ENCODE results near the gene MS4A15.

MS4A15 gene

DNA sequence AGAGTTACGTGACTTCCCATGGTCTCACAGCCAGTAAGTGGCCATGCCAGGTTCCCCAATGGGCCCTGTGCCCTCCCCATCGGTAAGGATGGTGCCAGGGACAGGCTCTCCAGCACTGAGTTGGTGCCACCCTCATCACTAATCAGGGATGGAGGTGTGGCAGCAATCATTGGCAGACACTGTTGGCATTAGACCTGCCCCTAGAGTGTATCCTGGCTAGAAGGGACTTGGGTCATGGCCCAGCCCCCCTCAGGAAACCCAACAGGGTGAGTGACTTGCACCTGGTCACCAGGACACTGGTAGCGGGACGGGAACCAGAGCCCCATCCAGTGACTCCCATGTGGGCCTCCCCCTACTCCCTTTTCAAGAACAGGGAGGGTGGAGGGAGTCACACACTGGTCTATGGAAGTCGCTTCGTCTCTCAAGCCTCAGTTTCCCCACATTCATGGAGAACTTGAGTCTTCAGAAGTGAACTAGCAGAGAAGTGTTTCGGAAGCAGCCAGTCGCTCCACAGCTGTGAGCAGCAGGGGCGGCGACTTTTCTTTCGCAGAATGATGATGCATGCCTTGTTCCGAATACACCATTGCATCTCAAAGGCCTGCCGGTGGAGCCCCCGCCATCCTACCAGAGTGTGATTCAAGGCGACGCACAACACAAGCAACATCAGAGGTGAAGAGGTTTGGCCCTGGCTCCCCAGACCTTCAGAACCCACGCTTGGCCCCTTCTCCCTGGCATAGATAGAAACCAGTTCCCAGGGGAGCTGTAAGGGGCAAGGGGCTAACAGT, 41.4 kb downstream of the MS4A15 start:
- Histone ChIP-seq H3K4me3 (ENCODE audit: insufficient read depth, low read depth, low read length) (no peak overlapping the region), H3K27me3 (ENCODE audit: control insufficient read depth, insufficient read depth, low read length, poor library complexity, severe bottlenecking) (no peaks in the 10 kb centered on the region), H3K27ac (ENCODE audit: insufficient read depth, low read depth, low read length, poor library complexity, severe bottlenecking) (no peak overlapping the region), H3K9me3 (ENCODE audit: control insufficient read depth, low read length) (no peaks in the 10 kb centered on the region), H3K36me3 (ENCODE audit: control insufficient read depth, insufficient read depth, low read length) (no peaks in the 10 kb centered on the region), H3K4me1 (ENCODE audit: control insufficient read depth, insufficient read depth, low read length) (no peaks in the 10 kb centered on the region)
- WGBS, 2 experiments: 84 to 86% methylated on average over 17 of the region's 17 CpGs

DNA sequence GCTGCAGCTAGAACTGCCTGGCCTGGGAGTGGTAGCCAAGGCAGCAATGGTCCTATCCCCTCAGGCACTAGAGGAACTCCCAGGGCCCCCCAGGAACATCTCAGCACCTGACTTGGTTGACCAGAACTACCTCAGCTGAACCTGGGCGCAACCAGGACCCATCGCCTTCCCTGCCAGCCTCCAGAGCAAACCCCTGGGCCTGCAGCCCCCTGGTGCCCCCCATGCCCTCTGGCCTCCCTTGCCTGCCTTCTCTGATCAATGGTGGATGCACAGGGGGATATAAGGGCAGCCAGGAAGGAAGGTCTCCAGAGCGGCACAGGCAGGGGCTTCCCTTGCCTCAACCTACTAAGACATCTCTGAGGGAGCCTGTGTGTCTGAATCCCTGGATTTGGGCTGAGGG, 42.0 kb downstream of the MS4A15 start:
- H3K4me1 ChIP-seq (ENCODE audit: control insufficient read depth, insufficient read depth, low read length): no peaks in the 10 kb centered on the region
- H3K9me3 ChIP-seq (ENCODE audit: control insufficient read depth, low read length): no peaks in the 10 kb centered on the region
- no peaks in the 10 kb centered on the region for H3K36me3 ChIP-seq (ENCODE audit: control insufficient read depth, insufficient read depth, low read length)
- no peaks in the 10 kb centered on the region for H3K27me3 ChIP-seq (ENCODE audit: control insufficient read depth, insufficient read depth, low read length, poor library complexity, severe bottlenecking)
- H3K27ac ChIP-seq (ENCODE audit: insufficient read depth, low read depth, low read length, poor library complexity, severe bottlenecking): no peak overlapping the region
- 94 to 95% methylated on average over 3 of the region's 3 CpGs for WGBS, 2 experiments
- no peak overlapping the region for H3K4me3 ChIP-seq (ENCODE audit: insufficient read depth, low read depth, low read length)

DNA sequence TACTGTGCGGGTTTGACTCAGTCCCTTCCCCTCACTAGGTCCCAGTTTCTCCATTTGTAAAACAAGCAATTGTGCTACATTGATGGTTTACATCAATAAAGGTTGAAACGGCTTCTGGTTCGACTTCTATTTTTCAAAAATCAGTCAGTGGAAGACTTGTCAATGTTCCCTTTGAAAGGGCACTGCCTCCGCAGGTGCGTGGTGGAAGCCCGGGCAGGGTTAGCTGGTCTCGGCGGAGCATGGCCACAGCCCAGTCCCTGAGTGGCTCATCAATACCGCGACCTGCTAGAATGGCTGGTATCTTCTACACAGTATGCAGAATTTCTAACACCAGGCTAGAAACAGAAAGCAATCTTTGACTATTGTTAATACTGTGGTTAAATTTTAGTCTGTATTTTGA, 44.5 kb downstream of the MS4A15 start:
- WGBS, 2 experiments: 91 to 92% methylated on average over 10 of the region's 10 CpGs
- Histone ChIP-seq H3K36me3 (ENCODE audit: control insufficient read depth, insufficient read depth, low read length) (no peaks in the 10 kb centered on the region), H3K27ac (ENCODE audit: insufficient read depth, low read depth, low read length, poor library complexity, severe bottlenecking) (no peak overlapping the region), H3K9me3 (ENCODE audit: control insufficient read depth, low read length) (no peaks in the 10 kb centered on the region), H3K4me1 (ENCODE audit: control insufficient read depth, insufficient read depth, low read length) (no peaks in the 10 kb centered on the region), H3K27me3 (ENCODE audit: control insufficient read depth, insufficient read depth, low read length, poor library complexity, severe bottlenecking) (no peaks in the 10 kb centered on the region), H3K4me3 (ENCODE audit: insufficient read depth, low read depth, low read length) (no peak overlapping the region)

DNA sequence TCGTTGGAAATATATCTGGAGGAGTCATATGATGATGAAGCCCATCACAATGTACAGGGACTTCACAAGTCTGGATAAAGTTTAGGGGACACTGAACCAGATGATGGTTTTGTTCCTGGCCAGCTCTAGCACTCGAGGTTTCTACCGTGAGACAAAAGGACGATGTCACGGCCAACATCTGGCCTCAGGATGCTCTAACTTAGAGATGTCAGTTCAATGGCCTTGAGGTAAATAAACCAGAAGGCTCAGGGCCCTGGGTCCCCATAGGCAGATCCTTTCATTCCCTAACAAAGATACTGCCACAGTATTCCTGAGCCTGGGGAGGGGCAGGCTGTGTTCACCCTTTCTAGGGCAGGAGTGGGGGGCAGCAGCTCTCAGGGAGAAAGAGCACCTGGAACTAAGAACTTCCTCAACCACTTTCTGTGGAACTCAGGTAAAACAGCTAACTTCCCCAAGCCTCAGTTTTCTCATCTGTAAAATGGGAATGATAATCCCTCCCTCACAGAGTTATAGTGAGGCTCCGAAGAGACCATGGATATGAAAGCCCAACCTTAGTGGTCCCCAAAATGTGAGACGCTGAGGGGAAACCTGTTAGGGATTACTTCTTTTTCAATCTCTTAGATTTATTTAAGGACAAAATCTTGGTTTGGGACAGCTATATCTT, 46.7 kb downstream of the MS4A15 start:
- Histone ChIP-seq H3K4me1 (ENCODE audit: control insufficient read depth, insufficient read depth, low read length) (no peaks in the 10 kb centered on the region), H3K36me3 (ENCODE audit: control insufficient read depth, insufficient read depth, low read length) (no peaks in the 10 kb centered on the region), H3K27me3 (ENCODE audit: control insufficient read depth, insufficient read depth, low read length, poor library complexity, severe bottlenecking) (no peaks in the 10 kb centered on the region), H3K9me3 (ENCODE audit: control insufficient read depth, low read length) (no peaks in the 10 kb centered on the region), H3K27ac (ENCODE audit: insufficient read depth, low read depth, low read length, poor library complexity, severe bottlenecking) (no peak overlapping the region), H3K4me3 (ENCODE audit: insufficient read depth, low read depth, low read length) (no peak overlapping the region)
- 89 to 90% methylated on average over 7 of the region's 7 CpGs for WGBS, 2 experiments

DNA sequence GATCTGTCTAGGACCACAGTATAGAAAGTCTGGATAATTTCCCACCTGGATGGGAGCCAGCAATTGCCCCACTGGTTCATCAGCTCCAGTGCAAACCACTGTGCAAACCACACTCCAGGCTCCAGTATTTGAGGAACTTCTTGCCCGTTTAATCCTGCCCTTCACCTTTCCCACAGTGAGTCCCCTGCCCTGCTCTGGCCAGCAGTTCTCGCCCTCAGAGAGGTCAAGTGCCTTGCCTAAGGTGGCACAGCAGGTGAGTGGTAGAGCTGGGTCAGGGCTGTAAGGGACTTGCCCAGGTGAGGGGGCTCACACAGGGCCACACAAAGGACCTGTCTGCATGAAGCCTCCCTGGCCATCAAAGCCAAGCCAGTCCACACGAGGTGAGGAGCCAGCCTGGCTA, 52.6 kb downstream of the MS4A15 start:
- Histone ChIP-seq H3K9me3 (ENCODE audit: control insufficient read depth, low read length) (no peaks in the 10 kb centered on the region), H3K27me3 (ENCODE audit: control insufficient read depth, insufficient read depth, low read length, poor library complexity, severe bottlenecking) (no peaks in the 10 kb centered on the region), H3K4me3 (ENCODE audit: insufficient read depth, low read depth, low read length) (no peak overlapping the region), H3K4me1 (ENCODE audit: control insufficient read depth, insufficient read depth, low read length) (no peaks in the 10 kb centered on the region), H3K27ac (ENCODE audit: insufficient read depth, low read depth, low read length, poor library complexity, severe bottlenecking) (no peak overlapping the region), H3K36me3 (ENCODE audit: control insufficient read depth, insufficient read depth, low read length) (no peaks in the 10 kb centered on the region)
- WGBS, 2 experiments: 73 to 81% methylated on average over 3 of the region's 3 CpGs

DNA sequence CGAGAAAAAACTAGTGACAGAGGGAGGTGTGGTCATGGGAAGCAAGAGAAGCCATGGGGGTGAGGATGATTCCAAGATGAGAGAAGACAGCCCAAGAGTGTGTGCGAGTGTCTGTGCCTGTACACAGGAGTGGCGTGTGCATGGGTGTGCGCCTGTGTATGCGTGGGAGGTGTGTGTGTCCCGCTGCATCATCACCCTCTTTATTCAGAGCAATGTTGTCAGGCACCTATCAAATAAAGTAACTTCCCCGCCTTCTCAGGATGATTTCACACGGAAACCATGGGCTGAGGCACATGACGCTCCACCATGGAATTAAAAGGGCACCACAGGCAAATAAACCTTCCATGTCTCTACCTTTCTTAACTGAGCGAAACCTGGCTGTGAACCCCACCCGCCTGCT, 53.0 kb downstream of the MS4A15 start:
- H3K27ac ChIP-seq (ENCODE audit: insufficient read depth, low read depth, low read length, poor library complexity, severe bottlenecking): no peak overlapping the region
- 92 to 94% methylated on average over 11 of the region's 11 CpGs for WGBS, 2 experiments
- no peaks in the 10 kb centered on the region for H3K9me3 ChIP-seq (ENCODE audit: control insufficient read depth, low read length)
- H3K27me3 ChIP-seq (ENCODE audit: control insufficient read depth, insufficient read depth, low read length, poor library complexity, severe bottlenecking): no peaks in the 10 kb centered on the region
- no peaks in the 10 kb centered on the region for H3K4me1 ChIP-seq (ENCODE audit: control insufficient read depth, insufficient read depth, low read length)
- H3K4me3 ChIP-seq (ENCODE audit: insufficient read depth, low read depth, low read length): no peak overlapping the region
- no peaks in the 10 kb centered on the region for H3K36me3 ChIP-seq (ENCODE audit: control insufficient read depth, insufficient read depth, low read length)

DNA sequence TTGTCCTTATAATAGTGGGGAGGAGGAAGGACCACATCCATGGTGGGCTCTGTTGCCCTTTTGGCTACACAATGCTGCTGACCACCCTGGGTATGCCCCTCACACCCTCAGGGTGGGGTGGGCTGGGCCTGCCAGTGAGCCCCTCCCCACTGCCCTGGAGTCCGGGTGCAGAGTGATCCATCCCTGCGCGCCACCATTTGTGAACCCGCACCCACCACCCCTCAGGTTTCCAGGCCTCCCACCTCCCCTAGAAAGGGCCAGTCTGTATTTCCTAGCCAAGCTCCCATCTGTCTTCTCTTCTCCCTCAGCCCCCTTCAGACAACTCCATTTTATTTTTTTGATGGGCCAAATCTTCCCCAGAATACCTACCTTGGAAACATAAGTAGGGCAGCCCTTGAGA, 53.5 kb downstream of the MS4A15 start:
- Histone ChIP-seq H3K9me3 (ENCODE audit: control insufficient read depth, low read length) (no peaks in the 10 kb centered on the region), H3K27ac (ENCODE audit: insufficient read depth, low read depth, low read length, poor library complexity, severe bottlenecking) (no peak overlapping the region), H3K4me3 (ENCODE audit: insufficient read depth, low read depth, low read length) (no peak overlapping the region), H3K27me3 (ENCODE audit: control insufficient read depth, insufficient read depth, low read length, poor library complexity, severe bottlenecking) (no peaks in the 10 kb centered on the region), H3K36me3 (ENCODE audit: control insufficient read depth, insufficient read depth, low read length) (no peaks in the 10 kb centered on the region), H3K4me1 (ENCODE audit: control insufficient read depth, insufficient read depth, low read length) (no peaks in the 10 kb centered on the region)
- WGBS, 2 experiments: 92 to 94% methylated on average over 4 of the region's 4 CpGs

DNA sequence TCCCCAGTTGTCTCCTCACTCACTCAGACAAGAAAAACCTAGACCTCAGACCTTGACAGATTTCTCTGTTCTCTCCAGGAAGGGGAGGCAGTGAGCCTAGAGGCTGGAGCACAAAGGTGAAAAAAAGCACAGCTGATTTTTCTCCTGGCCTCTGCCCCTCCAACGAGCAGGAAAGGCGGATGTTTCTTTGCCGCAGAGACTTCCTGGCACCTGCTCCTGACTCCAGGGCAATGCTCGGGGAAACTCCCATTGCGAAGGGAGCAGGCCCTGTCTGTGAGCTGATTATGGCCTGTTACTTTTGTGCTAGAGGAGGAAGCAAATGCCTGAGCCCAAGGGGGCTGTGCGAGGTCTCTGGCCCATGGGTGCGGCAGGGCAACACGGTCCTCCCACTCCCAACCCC, 53.9 kb downstream of the MS4A15 start:
- Histone ChIP-seq H3K36me3 (ENCODE audit: control insufficient read depth, insufficient read depth, low read length) (no peaks in the 10 kb centered on the region), H3K4me3 (ENCODE audit: insufficient read depth, low read depth, low read length) (no peak overlapping the region), H3K27me3 (ENCODE audit: control insufficient read depth, insufficient read depth, low read length, poor library complexity, severe bottlenecking) (no peaks in the 10 kb centered on the region), H3K9me3 (ENCODE audit: control insufficient read depth, low read length) (no peaks in the 10 kb centered on the region), H3K4me1 (ENCODE audit: control insufficient read depth, insufficient read depth, low read length) (no peaks in the 10 kb centered on the region), H3K27ac (ENCODE audit: insufficient read depth, low read depth, low read length, poor library complexity, severe bottlenecking) (no peak overlapping the region)
- WGBS, 2 experiments: 86 to 89% methylated on average over 8 of the region's 8 CpGs

DNA sequence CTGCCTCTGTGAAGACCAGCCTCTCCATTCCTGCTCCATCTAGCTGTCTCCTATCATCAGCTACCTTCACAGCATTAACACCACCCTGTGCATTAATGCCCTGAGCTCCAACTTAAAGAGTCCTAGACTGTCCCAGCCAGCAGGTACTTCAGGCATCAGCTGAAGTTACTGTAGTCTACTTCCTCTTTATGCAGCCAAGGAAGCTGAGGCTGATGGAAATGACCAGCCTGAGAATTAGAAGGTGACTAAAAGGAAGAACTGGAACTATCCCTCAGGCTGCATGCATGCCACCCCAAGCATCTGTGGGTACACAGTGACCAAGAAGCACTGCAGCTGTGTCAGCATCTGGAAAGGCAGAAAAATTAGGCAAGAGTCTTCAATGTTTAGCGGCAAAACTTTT, 56.7 kb downstream of the MS4A15 start:
- WGBS, 2 experiments: 86 to 94% methylated on average over 1 of the region's 1 CpG

DNA sequence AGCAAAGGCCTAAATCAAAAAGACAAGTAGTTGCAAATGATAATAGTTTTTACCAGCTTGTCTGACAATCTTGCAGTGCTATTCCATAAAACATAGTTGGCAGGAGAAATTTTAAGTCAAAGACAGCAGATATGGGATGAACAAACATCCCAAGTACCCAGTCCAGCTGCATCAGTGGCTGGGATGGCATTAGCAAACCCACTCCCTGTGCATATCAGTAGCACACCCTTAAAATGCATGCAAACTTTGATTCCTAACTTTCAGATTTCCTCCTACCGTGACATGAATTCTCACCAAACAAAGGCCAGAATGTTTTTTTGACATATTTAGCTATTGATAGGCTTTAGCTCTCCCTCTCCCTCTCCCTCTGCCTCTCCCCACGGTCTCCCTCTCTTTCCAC, 57.4 kb downstream of the MS4A15 start:
- Histone ChIP-seq H3K27me3 (ENCODE audit: control insufficient read depth, insufficient read depth, low read length, poor library complexity, severe bottlenecking) (no peaks in the 10 kb centered on the region), H3K4me1 (ENCODE audit: control insufficient read depth, insufficient read depth, low read length) (no peaks in the 10 kb centered on the region), H3K27ac (ENCODE audit: insufficient read depth, low read depth, low read length, poor library complexity, severe bottlenecking) (no peak overlapping the region), H3K36me3 (ENCODE audit: control insufficient read depth, insufficient read depth, low read length) (no peaks in the 10 kb centered on the region), H3K9me3 (ENCODE audit: control insufficient read depth, low read length) (no peaks in the 10 kb centered on the region), H3K4me3 (ENCODE audit: insufficient read depth, low read depth, low read length) (no peak overlapping the region)
- WGBS, 2 experiments: 84 to 88% methylated on average over 2 of the region's 2 CpGs

More for the DNA sequence above, 56.7 kb downstream of the MS4A15 start:
- Histone ChIP-seq H3K27ac (ENCODE audit: insufficient read depth, low read depth, low read length, poor library complexity, severe bottlenecking) (no peak overlapping the region), H3K4me3 (ENCODE audit: insufficient read depth, low read depth, low read length) (no peak overlapping the region), H3K4me1 (ENCODE audit: control insufficient read depth, insufficient read depth, low read length) (no peaks in the 10 kb centered on the region), H3K27me3 (ENCODE audit: control insufficient read depth, insufficient read depth, low read length, poor library complexity, severe bottlenecking) (no peaks in the 10 kb centered on the region), H3K9me3 (ENCODE audit: control insufficient read depth, low read length) (no peaks in the 10 kb centered on the region), H3K36me3 (ENCODE audit: control insufficient read depth, insufficient read depth, low read length) (no peaks in the 10 kb centered on the region)

Data from ectodermal cell (in vitro differentiated cells).